Neural progenitor cell (in vitro differentiated cells): ENCODE measurements around the gene PRKCH. TPM values are rescaled to one million over a fixed set of nuclear protein-coding genes. Genes with fewer than 3 reads are reported as not detected.
A peak's percentile ranks its signal among the peaks of the same experiment; 100 is the strongest.

Experiments
- DNase-seq: peaks from one replicate; pipeline ENCODE4 v3.0.0-alpha.2; 2016; ENCODE audit warnings: low spot score
- H2AFZ ChIP-seq: fragments of 200-600 bp; sonication (generic); replicated peaks from 2 replicates; pipeline ENCODE4 v1.6.1; 2016; ENCODE audit warnings: antibody characterized with exemption
- H3F3A ChIP-seq: fragments of 200-600 bp; sonication (generic); 2 replicates; pipeline ENCODE4 v1.6.1; 2016; ENCODE audit warnings: antibody characterized with exemption, low read depth
- H3K27ac ChIP-seq: fragments of 200-600 bp; sonication (generic); 2 replicates; pipeline ENCODE4 v1.5.1; 2016; ENCODE audit warnings: mild to moderate bottlenecking
- H3K27me3 ChIP-seq: fragments of 200-600 bp; sonication (generic); 2 replicates; pipeline ENCODE4 v1.6.1; 2016; ENCODE audit warnings: mild to moderate bottlenecking, moderate library complexity
- H3K36me3 ChIP-seq: fragments of 200-600 bp; sonication (generic); 2 replicates; pipeline ENCODE4 v1.5.1; 2016
- H3K4me1 ChIP-seq: fragments of 200-600 bp; sonication (generic); 2 replicates; pipeline ENCODE4 v1.6.1; 2016; ENCODE audit warnings: mixed run types
- H3K4me2 ChIP-seq: fragments of 200-600 bp; sonication (generic); 2 replicates; pipeline ENCODE4 v1.6.1; 2016
- H3K4me3 ChIP-seq: fragments of 200-600 bp; sonication (generic); 2 replicates; pipeline ENCODE4 v1.5.1; 2016
- H3K79me2 ChIP-seq: fragments of 200-600 bp; sonication (generic); 2 replicates; pipeline ENCODE4 v1.6.1; 2016; ENCODE audit warnings: low read depth
- H3K9ac ChIP-seq: fragments of 200-600 bp; sonication (generic); 2 replicates; pipeline ENCODE4 v1.6.1; 2016
- H3K9me3 ChIP-seq: fragments of 200-600 bp; sonication (generic); 2 replicates; pipeline ENCODE4 v1.5.1; 2016; ENCODE audit warnings: low read depth
- H4K20me1 ChIP-seq: fragments of 200-600 bp; sonication (generic); 2 replicates; pipeline ENCODE4 v1.6.1; 2016; ENCODE audit warnings: low read depth
- H3K27ac Mint-ChIP-seq: 3 replicates; pipeline ENCODE4 v1.8.0; 2021; ENCODE audit warnings: mixed read lengths
- H3K27me3 Mint-ChIP-seq: 2 replicates; pipeline ENCODE4 v1.8.0; 2022; ENCODE audit warnings: low read depth, mild to moderate bottlenecking, inconsistent platforms, moderate library complexity, mixed read lengths; ENCODE audit not compliant: insufficient read depth
- H3K36me3 Mint-ChIP-seq: 3 replicates; pipeline ENCODE4 v1.8.0; 2021; ENCODE audit warnings: mixed read lengths
- H3K4me1 Mint-ChIP-seq: 3 replicates; pipeline ENCODE4 v1.8.0; 2021; ENCODE audit warnings: mixed read lengths
- H3K4me3 Mint-ChIP-seq: 3 replicates; pipeline ENCODE4 v1.8.0; 2021; ENCODE audit warnings: mild to moderate bottlenecking, moderate library complexity, mixed read lengths
- H3K9me3 Mint-ChIP-seq: 3 replicates; pipeline ENCODE4 v1.8.0; 2020; ENCODE audit warnings: mixed read lengths
- EZH2 ChIP-seq: fragments of 200-600 bp; sonication (generic); IDR thresholded peaks from 2 replicates; pipeline ENCODE4 v1.6.1; 2017; ENCODE audit warnings: antibody characterized with exemption, mild to moderate bottlenecking, moderate library complexity
- EZH2phosphoT487 ChIP-seq: fragments of 200-600 bp; sonication (generic); IDR thresholded peaks from 2 replicates; pipeline ENCODE4 v1.6.1; 2017; ENCODE audit warnings: antibody characterized with exemption
- total RNA-seq: library from RNA; depleted of rRNA; stranded (reverse); fragments of >200 nt; gene quantifications from 2 replicates; pipeline ENCODE4 v1.2.3, GENCODE V29; 2015; ENCODE audit warnings: low replicate concordance
- TF ChIP-seq, protein P1 (sequence below): fragments of 200-600 bp; sonication (generic); IDR thresholded peaks from 2 replicates; pipeline ENCODE4 v1.5.1; 2017; ENCODE audit warnings: antibody characterized with exemption, mild to moderate bottlenecking

The PRKCH gene
- total RNA-seq, 1 donor from 2014 or later = 1.3 TPM

- no peak overlapping the region for H3K4me2 ChIP-seq
- H3K4me1 Mint-ChIP-seq = peaks cover 16% of the 10 kb centered on the region
- H3K9me3 Mint-ChIP-seq = no peaks in the 10 kb centered on the region
- peak; percentile 54 for DNase-seq
- no peak overlapping the region for H3K9ac ChIP-seq
- no peaks in the 10 kb centered on the region for H3K27me3 ChIP-seq
- H3K79me2 ChIP-seq = no peaks in the 10 kb centered on the region
- no peaks in the 10 kb centered on the region for H4K20me1 ChIP-seq
- peaks cover 10% of the 10 kb centered on the region for H3K4me1 ChIP-seq
- H3K4me3 Mint-ChIP-seq = no peak overlapping the region
- H3K27me3 Mint-ChIP-seq = peaks cover 4% of the 10 kb centered on the region
- TF ChIP-seq EZH2 (no peak), EZH2phosphoT487 (no peak)
- TF ChIP-seq, protein P1, sequence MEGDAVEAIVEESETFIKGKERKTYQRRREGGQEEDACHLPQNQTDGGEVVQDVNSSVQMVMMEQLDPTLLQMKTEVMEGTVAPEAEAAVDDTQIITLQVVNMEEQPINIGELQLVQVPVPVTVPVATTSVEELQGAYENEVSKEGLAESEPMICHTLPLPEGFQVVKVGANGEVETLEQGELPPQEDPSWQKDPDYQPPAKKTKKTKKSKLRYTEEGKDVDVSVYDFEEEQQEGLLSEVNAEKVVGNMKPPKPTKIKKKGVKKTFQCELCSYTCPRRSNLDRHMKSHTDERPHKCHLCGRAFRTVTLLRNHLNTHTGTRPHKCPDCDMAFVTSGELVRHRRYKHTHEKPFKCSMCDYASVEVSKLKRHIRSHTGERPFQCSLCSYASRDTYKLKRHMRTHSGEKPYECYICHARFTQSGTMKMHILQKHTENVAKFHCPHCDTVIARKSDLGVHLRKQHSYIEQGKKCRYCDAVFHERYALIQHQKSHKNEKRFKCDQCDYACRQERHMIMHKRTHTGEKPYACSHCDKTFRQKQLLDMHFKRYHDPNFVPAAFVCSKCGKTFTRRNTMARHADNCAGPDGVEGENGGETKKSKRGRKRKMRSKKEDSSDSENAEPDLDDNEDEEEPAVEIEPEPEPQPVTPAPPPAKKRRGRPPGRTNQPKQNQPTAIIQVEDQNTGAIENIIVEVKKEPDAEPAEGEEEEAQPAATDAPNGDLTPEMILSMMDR = no peak
- no peaks in the 10 kb centered on the region for H3K36me3 ChIP-seq
- H3K27ac ChIP-seq = no peak overlapping the region
- no peaks in the 10 kb centered on the region for H3F3A ChIP-seq
- peak overlapping the region; percentile 64 for H2AFZ ChIP-seq
- no peak overlapping the region for H3K4me3 ChIP-seq
- H3K27ac Mint-ChIP-seq = peak overlapping the region; percentile 25
- H3K36me3 Mint-ChIP-seq = no peaks in the 10 kb centered on the region
- no peaks in the 10 kb centered on the region for H3K9me3 ChIP-seq
Measured at GRCh38 chr14:61537563-61538463, 216.4 kb downstream of the PRKCH start.

- H3F3A ChIP-seq = no peaks in the 10 kb centered on the region
- no peak overlapping the region for H3K4me3 ChIP-seq
- Mint-ChIP-seq H3K36me3 (no peaks in the 10 kb centered on the region), H3K9me3 (no peaks in the 10 kb centered on the region), H3K4me3 (no peak overlapping the region), H3K27ac (no peak overlapping the region), H3K4me1 (peaks cover 21% of the 10 kb centered on the region), H3K27me3 (peaks cover 4% of the 10 kb centered on the region)
- H3K27ac ChIP-seq = no peak overlapping the region
- H3K4me1 ChIP-seq = peaks cover 10% of the 10 kb centered on the region
- H3K27me3 ChIP-seq = no peaks in the 10 kb centered on the region
- no peaks in the 10 kb centered on the region for H4K20me1 ChIP-seq
- TF ChIP-seq EZH2 = no peak
- TF ChIP-seq, protein P1 = no peak
- no peak for TF ChIP-seq EZH2phosphoT487
- DNase-seq = no peak
- no peak overlapping the region for H2AFZ ChIP-seq
- H3K4me2 ChIP-seq = no peak overlapping the region
- no peaks in the 10 kb centered on the region for H3K79me2 ChIP-seq
- no peak overlapping the region for H3K9ac ChIP-seq
- H3K9me3 ChIP-seq = no peaks in the 10 kb centered on the region
- H3K36me3 ChIP-seq = no peaks in the 10 kb centered on the region
Measured at GRCh38 chr14:61538464-61539022, 217.2 kb downstream of the PRKCH start.

GRCh38 chr14:61539631-61540030 lies 218.3 kb downstream of the PRKCH start:
- no peak overlapping the region for H3K4me2 ChIP-seq
- no peak for DNase-seq
- H3K9ac ChIP-seq = no peak overlapping the region
- H3K9me3 Mint-ChIP-seq = no peaks in the 10 kb centered on the region
- peaks cover 6% of the 10 kb centered on the region for H3K27me3 Mint-ChIP-seq
- H3K27ac Mint-ChIP-seq = no peak overlapping the region
- H3K27me3 ChIP-seq = no peaks in the 10 kb centered on the region
- no peak overlapping the region for H3K4me3 ChIP-seq
- no peaks in the 10 kb centered on the region for H4K20me1 ChIP-seq
- peaks cover 24% of the 10 kb centered on the region for H3K4me1 Mint-ChIP-seq
- H3F3A ChIP-seq = no peaks in the 10 kb centered on the region
- no peaks in the 10 kb centered on the region for H3K9me3 ChIP-seq
- no peaks in the 10 kb centered on the region for H3K79me2 ChIP-seq
- H3K36me3 Mint-ChIP-seq = no peaks in the 10 kb centered on the region
- H3K4me3 Mint-ChIP-seq = no peak overlapping the region
- TF ChIP-seq, protein P1 = no peak
- TF ChIP-seq EZH2 = no peak
- TF ChIP-seq EZH2phosphoT487 = no peak
- peaks cover 10% of the 10 kb centered on the region for H3K4me1 ChIP-seq
- no peaks in the 10 kb centered on the region for H3K36me3 ChIP-seq
- H3K27ac ChIP-seq = no peak overlapping the region
- no peak overlapping the region for H2AFZ ChIP-seq
